GM13976 (cell line): Measurements from ENCODE around the gene ERBB4.

Experiments used
- DNase-seq: peaks from one replicate; pipeline ENCODE4 v3.0.0; 2012; ENCODE audit warnings: low spot score
- in situ Hi-C: fragments of 300-500 bp; cut with MboI; formaldehyde crosslinking; loops from one replicate; pipeline ENCODE4 v1.12.0; 2022; ENCODE audit warnings: low sequenced_read_pairs, mixed read lengths, inconsistent platforms; ENCODE audit not compliant: unreplicated experiment
- TF ChIP-seq, protein P1 (sequence below): IDR thresholded peaks from 2 replicates; pipeline ENCODE4 v1.5.1; 2012; ENCODE audit warnings: borderline replicate concordance, mild to moderate bottlenecking; ENCODE audit not compliant: insufficient read depth; ENCODE audit errors: extremely low read depth, missing control alignments, control extremely low read depth

Gene ERBB4

DNA sequence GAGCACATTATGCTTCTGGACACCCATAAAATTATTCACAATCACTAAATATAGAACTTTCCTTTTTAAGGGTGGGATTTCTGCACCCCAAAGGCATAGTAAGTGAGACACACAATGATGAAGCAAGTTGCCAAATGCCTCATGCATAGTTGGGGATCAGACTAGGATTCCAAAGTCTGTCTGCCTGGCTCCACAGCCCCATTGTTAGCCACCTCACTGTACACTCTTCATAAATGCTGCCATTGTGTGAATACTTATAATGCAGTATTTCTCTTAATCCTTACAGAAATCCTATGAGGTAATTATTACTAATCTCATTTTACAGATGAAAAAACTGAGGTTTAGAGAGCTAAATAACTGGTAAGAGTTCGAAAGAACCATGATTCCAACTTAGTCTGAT lies 738.6 kb downstream of the ERBB4 start:
- DNase-seq: no peak
- TF ChIP-seq, protein P1, sequence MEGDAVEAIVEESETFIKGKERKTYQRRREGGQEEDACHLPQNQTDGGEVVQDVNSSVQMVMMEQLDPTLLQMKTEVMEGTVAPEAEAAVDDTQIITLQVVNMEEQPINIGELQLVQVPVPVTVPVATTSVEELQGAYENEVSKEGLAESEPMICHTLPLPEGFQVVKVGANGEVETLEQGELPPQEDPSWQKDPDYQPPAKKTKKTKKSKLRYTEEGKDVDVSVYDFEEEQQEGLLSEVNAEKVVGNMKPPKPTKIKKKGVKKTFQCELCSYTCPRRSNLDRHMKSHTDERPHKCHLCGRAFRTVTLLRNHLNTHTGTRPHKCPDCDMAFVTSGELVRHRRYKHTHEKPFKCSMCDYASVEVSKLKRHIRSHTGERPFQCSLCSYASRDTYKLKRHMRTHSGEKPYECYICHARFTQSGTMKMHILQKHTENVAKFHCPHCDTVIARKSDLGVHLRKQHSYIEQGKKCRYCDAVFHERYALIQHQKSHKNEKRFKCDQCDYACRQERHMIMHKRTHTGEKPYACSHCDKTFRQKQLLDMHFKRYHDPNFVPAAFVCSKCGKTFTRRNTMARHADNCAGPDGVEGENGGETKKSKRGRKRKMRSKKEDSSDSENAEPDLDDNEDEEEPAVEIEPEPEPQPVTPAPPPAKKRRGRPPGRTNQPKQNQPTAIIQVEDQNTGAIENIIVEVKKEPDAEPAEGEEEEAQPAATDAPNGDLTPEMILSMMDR: no peak
- in situ Hi-C loops: no loop called here

DNA sequence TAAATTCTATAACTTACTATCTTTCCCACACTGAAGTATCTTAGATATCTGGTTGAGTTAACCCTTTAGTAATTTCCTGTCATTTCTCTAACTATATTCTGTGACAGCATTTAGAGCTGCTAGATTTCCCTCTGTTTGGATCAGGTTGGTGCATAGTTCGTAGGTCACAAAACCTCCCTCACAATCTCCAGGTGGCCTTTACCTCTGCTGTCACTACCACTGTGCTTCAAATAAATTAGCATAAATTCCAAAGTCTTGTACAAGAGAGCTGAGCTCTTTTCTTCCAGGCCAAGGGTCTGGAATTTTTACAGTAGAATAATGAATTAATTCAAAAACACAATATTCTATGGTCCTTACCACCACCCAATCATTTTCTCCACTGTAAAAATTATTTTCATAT lies 739.7 kb downstream of the ERBB4 start:
- in situ Hi-C loops: no loop called here
- TF ChIP-seq, protein P1: no peak
- no peak for DNase-seq

DNA sequence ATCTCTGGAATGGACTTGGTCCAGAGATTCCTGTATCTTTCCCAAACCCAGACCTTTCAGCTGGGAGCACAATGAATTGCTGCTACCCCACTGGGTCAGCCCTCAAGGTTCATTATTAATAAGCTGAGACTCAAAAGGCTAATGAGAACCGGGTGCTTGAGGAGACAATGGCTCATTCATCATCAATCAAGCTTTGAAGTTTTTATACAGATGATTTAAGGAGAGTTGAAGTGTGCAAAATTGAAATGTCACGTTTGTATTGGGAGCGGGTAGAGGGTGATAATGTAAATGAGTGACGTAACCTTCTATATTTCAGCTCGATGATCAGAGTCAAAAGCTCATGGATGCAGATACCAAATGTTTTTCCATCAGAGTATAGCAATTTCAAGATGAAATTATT lies 744.9 kb downstream of the ERBB4 start:
- TF ChIP-seq, protein P1: no peak
- in situ Hi-C loops: no loop called here
- DNase-seq: no peak

DNA sequence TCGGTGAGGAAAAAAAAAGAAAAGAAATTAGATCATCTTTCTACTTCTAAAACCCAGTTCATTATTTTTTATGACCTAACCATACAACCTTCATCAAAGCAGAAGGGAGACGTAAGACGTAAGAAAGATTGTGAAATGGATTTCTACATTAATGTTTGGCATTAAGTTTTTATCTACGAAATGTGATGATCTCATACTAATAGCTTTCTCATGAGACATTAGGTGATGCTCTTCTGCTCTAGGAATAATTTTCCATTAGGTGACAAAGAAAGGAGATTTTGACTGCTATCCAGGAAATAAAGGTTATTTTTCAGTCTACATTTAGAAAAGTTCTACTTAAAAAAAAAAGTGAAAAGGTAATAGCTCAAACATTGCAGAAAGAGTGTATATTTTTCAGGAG lies 748.6 kb downstream of the ERBB4 start:
- in situ Hi-C loops: no loop called here
- no peak for DNase-seq
- TF ChIP-seq, protein P1: no peak

DNA sequence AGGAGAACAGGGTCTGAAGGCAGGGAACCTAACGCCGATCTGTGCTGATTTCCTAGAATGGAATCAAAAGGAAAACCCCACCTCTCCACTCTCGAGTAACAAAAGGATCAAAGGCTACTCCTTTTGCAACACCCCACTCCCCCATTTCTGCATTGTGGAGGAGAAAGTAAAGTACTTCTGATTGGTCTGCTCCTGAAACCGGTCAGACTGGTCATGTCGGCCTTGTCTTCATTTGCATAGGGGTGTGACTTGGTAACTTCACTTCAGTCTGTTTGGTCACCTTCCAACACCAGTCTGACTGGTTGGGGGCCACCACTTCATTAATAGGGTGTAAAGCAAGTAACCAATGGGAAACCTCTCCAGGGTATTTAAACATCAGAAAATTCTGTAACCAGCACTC lies 771.9 kb downstream of the ERBB4 start:
- TF ChIP-seq, protein P1: no peak
- in situ Hi-C loops: no loop called here
- DNase-seq: no peak

DNA sequence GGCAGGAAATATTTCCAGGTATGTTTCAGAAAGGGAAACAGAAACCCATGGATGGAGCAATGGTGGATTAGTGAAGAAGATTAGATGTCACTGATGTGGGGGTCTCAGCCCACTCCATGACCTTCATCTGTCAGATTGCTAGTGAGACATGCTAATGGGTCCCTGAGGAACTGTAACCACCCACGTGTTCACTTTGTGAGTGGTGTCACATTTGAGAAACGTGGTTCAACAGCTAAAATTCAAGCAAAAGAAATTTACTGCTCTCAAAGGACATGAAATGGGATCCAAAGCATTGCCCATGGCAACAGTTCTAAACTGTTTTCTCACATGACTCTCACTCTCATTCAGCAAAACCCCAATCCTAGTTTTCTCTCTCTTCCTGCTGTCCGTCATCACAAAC lies 776.1 kb downstream of the ERBB4 start:
- DNase-seq: no peak
- in situ Hi-C loops: no loop called here

More for the DNA sequence above, 776.1 kb downstream of the ERBB4 start:
- TF ChIP-seq, protein P1: no peak
